IMR-90 (cell line): ENCODE results near the gene GRM5. TPM values are rescaled to one million over a fixed set of nuclear protein-coding genes. Genes with fewer than 3 reads are reported as not detected.
"Not testable (repeated sequence)": the region's sequence is repeated elsewhere in the genome, so short reads cannot be mapped to it uniquely, and the experiment has no call there.

ENCODE experiments used
- ATAC-seq: fragments of 200-7000 bp; cut with Tn5 transposase; 2 replicates; pipeline ENCODE4 v1.9.1; 2020; ENCODE audit warnings: low read depth, mild to moderate bottlenecking, moderate library complexity
- BruUV-seq: library from RNA; stranded (reverse); fragments of 400-500 nt; replicated peaks from 2 replicates; lab custom pipeline; 2021; lab: Mats Ljungman, UMichigan
- CTCF ChIA-PET: fragments of 300-600 bp; formaldehyde crosslinking; extraction: SDS; loops from one replicate; lab custom pipeline; 2021; ENCODE audit warnings: antibody characterized with exemption; lab: Yijun Ruan, JAX
- POLR2A ChIA-PET: fragments of 300-600 bp; sonication (Branson Sonifier 250); formaldehyde crosslinking; loops from one replicate; lab custom pipeline; 2022; ENCODE audit warnings: antibody characterized with exemption; ENCODE audit not compliant: unreplicated experiment; lab: Charles Lee
- DNase-seq: peaks from one replicate; pipeline ENCODE4 v3.0.0; 2013
- H2AFZ ChIP-seq: replicated peaks from 2 replicates; pipeline ENCODE3; 2013; ENCODE audit warnings: low read length, mild to moderate bottlenecking; ENCODE audit not compliant: poor library complexity
- H2AK5ac ChIP-seq: 2 replicates; pipeline ENCODE4 v1.6.1; 2013; ENCODE audit warnings: low read depth, low read length, inconsistent platforms
- H2AK9ac ChIP-seq: replicated peaks from 2 replicates; pipeline ENCODE3; 2013; ENCODE audit warnings: mild to moderate bottlenecking, low read depth, low read length, moderate library complexity; ENCODE audit not compliant: poor library complexity
- H2BK120ac ChIP-seq: 2 replicates; pipeline ENCODE4 v1.6.1; 2013; ENCODE audit warnings: low read depth, low read length, inconsistent platforms
- H2BK15ac ChIP-seq: 3 replicates; pipeline ENCODE4 v1.6.1; 2013; ENCODE audit warnings: low read depth, low read length, inconsistent platforms
- H2BK20ac ChIP-seq: 2 replicates; pipeline ENCODE4 v1.6.1; 2013; ENCODE audit warnings: low read depth, mild to moderate bottlenecking, inconsistent platforms, low read length, moderate library complexity
- H2BK5ac ChIP-seq: 2 replicates; pipeline ENCODE4 v1.6.1; 2013; ENCODE audit warnings: mild to moderate bottlenecking, low read depth, low read length, inconsistent platforms; ENCODE audit not compliant: poor library complexity, severe bottlenecking
- H3K14ac ChIP-seq: replicated peaks from 2 replicates; pipeline ENCODE4 v1.6.1; 2013; ENCODE audit warnings: low read depth, low read length, inconsistent platforms
- H3K18ac ChIP-seq: 2 replicates; pipeline ENCODE4 v1.6.1; 2013; ENCODE audit warnings: low read depth, low read length, control low read depth
- H3K23ac ChIP-seq: 2 replicates; pipeline ENCODE4 v1.6.1; 2013; ENCODE audit warnings: low read depth, low read length, inconsistent platforms
- H3K27ac ChIP-seq: 2 replicates; pipeline ENCODE4 v1.5.1; 2013; ENCODE audit warnings: mild to moderate bottlenecking, control low read depth, low read length; ENCODE audit not compliant: insufficient read depth
- H3K27me3 ChIP-seq: 2 replicates; pipeline ENCODE4 v1.6.1; 2013; ENCODE audit warnings: low read length; ENCODE audit not compliant: control insufficient read depth, insufficient read depth
- H3K36me3 ChIP-seq: 2 replicates; pipeline ENCODE4 v1.6.1; 2013; ENCODE audit warnings: low read length, mixed read lengths; ENCODE audit not compliant: control insufficient read depth, insufficient read depth
- H3K4ac ChIP-seq: 2 replicates; pipeline ENCODE4 v1.6.1; 2013; ENCODE audit warnings: low read depth, low read length, inconsistent platforms
- H3K4me1 ChIP-seq: 2 replicates; pipeline ENCODE4 v1.6.1; 2013; ENCODE audit warnings: low read length, mixed read lengths; ENCODE audit not compliant: control insufficient read depth, insufficient read depth
- H3K4me2 ChIP-seq: 2 replicates; pipeline ENCODE4 v1.6.1; 2013; ENCODE audit warnings: low read depth, mild to moderate bottlenecking, control low read depth, low read length, moderate library complexity
- H3K4me3 ChIP-seq: 2 replicates; pipeline ENCODE4 v1.5.1; 2013; ENCODE audit warnings: low read depth, mild to moderate bottlenecking, control low read depth, low read length, moderate library complexity; ENCODE audit not compliant: insufficient read depth
- H3K56ac ChIP-seq: 2 replicates; pipeline ENCODE4 v1.6.1; 2013; ENCODE audit warnings: low read length, inconsistent platforms; ENCODE audit not compliant: insufficient read depth; ENCODE audit errors: extremely low read depth
- H3K79me1 ChIP-seq, 2 experiments: 2 replicates each; pipeline ENCODE4 v1.6.1; 2013; ENCODE audit warnings: low read length in 2 of 2, inconsistent platforms in 1 of 2, low read depth in 1 of 2
- H3K9ac ChIP-seq: 2 replicates; pipeline ENCODE4 v1.6.1; 2013; ENCODE audit warnings: low read depth, low read length, control low read depth
- H3K9me1 ChIP-seq: 2 replicates; pipeline ENCODE4 v1.6.1; 2013; ENCODE audit warnings: low read length, inconsistent platforms; ENCODE audit not compliant: insufficient read depth
- H3K9me3 ChIP-seq: 2 replicates; pipeline ENCODE4 v1.6.1; 2013; ENCODE audit warnings: low read length; ENCODE audit not compliant: control insufficient read depth, insufficient read depth
- H4K20me1 ChIP-seq: 2 replicates; pipeline ENCODE4 v1.6.1; 2013; ENCODE audit warnings: low read length, inconsistent platforms; ENCODE audit not compliant: insufficient read depth
- H4K5ac ChIP-seq: 2 replicates; pipeline ENCODE4 v1.6.1; 2013; ENCODE audit warnings: mild to moderate bottlenecking, low read depth, low read length, control low read depth
- H4K8ac ChIP-seq, 2 experiments: 2 replicates each; pipeline ENCODE4 v1.6.1; 2013; ENCODE audit warnings: low read depth in 2 of 2, low read length in 2 of 2, control low read depth in 1 of 2, inconsistent platforms in 1 of 2
- H4K91ac ChIP-seq: 2 replicates; pipeline ENCODE4 v1.6.1; 2013; ENCODE audit warnings: low read depth, low read length, inconsistent platforms; ENCODE audit not compliant: insufficient read depth
- WGBS, 2 experiments: methylation state at CpG; one replicate each; pipeline versions ENCODE4 v1.1.5 to v1.1.7; 2013; ENCODE audit warnings: missing lambda C conversion rate in 2 of 2; ENCODE audit not compliant: insufficient read length in 1 of 2; ENCODE audit errors: extremely low coverage in 2 of 2; 5-methylcytosine and 5-hydroxymethylcytosine counted together
- dilution Hi-C: fragments of 300-500 bp; cut with HindIII; formaldehyde crosslinking; loops from one replicate; pipeline ENCODE4 v1.14.3; 2018; ENCODE audit warnings: low sequenced_read_pairs; ENCODE audit not compliant: unreplicated experiment
- in situ Hi-C: fragments of 300-500 bp; cut with MboI; formaldehyde crosslinking; loops from 3 replicates; pipeline ENCODE4 v1.14.3; 2019; ENCODE audit warnings: low sequenced_read_pairs, inconsistent platforms, mixed read lengths
- intact Hi-C: fragments of 100-400 bp; cut with micrococcal nuclease; formaldehyde crosslinking; loops from 2 replicates; pipeline ENCODE4 v1.10.0; 2022
- polyA plus RNA-seq, 3 experiments: library from polyadenylated mRNA; depleted of rRNA; stranded (reverse); fragments of >200 nt; gene quantifications; 2 replicates each; pipeline ENCODE4 v1.2.3, GENCODE V29; 2012; ENCODE audit warnings: low replicate concordance in 1 of 3
- total RNA-seq: library from RNA; depleted of rRNA; stranded (reverse); fragments of >200 nt; gene quantifications from 2 replicates; pipeline ENCODE4 v1.2.3, GENCODE V29; 2012

The GRM5 gene
- total and polyA plus RNA-seq, 2 of the 4 experiments (the other 2 are of a cell fraction) = under 0.01 TPM

DNA sequence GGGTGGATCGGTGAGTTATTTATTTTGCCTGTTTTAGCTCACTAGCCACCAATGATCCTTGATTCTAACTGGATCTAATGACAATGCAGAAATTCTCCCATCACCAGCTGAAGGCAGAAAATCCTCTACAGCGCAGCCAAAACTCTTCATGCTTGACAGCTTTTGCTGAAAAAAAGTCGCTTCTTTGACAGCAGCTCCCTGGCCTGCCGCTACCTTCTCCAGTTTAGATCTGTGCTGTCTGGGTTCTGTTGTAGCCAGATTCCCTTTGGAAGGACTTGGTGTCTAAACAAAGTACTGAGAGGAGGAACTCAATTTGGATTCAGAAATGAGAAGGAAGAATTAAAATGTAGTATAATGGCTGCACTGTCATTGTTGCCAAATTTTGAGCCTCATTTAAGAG lies 205.4 kb downstream of the GRM5 start:
- H3K36me3 ChIP-seq, H2BK20ac ChIP-seq, H3K9me3 ChIP-seq, H3K4me3 ChIP-seq, H3K18ac ChIP-seq, BruUV-seq, H2BK120ac ChIP-seq, ATAC-seq, H2AK5ac ChIP-seq, POLR2A ChIA-PET, H3K56ac ChIP-seq, H4K8ac ChIP-seq, H4K91ac ChIP-seq, H2BK5ac ChIP-seq, H3K14ac ChIP-seq, H3K4ac ChIP-seq, H3K23ac ChIP-seq, H3K79me1 ChIP-seq, dilution Hi-C loops, DNase-seq, H4K20me1 ChIP-seq, H3K4me2 ChIP-seq, H2AFZ ChIP-seq, H3K4me1 ChIP-seq, intact Hi-C loops, H2AK9ac ChIP-seq, H3K9me1 ChIP-seq, H3K9ac ChIP-seq, H3K27me3 ChIP-seq, H2BK15ac ChIP-seq, H4K5ac ChIP-seq, H3K27ac ChIP-seq: not testable (repeated sequence)
- in situ Hi-C loops = loop anchor here (25.0 kb wide), 1 partner anchor 1498 kb away; no protein-coding TSS in a partner anchor
- 60% methylated on average over 1 of the region's 4 CpGs; no CpG with 5 or more reads in 1 of the 2 experiments for WGBS, 2 experiments
- CTCF ChIA-PET = interaction anchor here (0.6 kb wide), 1 partner anchor 184 kb away, joined by 4 read pairs; no protein-coding TSS in a partner anchor
